ENCODE results near the gene SYNPR.

DNA sequence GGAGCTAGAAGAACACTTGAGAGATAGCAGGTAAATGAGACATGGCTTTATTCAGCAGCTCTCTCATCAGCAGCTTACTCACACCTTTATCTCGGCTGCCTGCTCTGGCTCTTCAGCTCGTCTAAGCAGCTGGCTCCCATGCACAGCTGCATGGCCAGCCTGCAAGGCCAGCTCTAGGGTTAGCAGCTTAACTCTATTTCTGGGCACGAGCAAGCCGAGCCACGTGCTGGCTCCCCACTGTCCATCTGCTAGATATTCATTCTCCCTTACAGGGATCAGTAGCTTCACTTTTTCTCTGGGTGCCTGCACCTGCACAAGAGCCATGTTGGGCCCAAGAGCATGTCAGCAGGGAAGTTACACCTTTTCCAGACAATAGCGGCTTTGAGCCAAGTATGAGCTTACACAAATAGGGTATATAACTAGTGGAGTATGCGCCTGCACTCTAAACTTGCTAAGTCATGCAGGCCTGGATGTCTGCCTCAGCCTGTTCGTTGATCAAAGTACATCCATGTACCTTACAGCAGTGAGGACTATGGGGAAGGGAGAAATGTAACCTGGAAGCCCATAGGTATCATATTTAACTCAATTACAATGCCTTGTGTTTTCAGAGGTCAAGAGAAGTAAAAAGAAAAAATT is 199.5 kb downstream of the SYNPR start:
- TF ChIP-seq, protein P1, sequence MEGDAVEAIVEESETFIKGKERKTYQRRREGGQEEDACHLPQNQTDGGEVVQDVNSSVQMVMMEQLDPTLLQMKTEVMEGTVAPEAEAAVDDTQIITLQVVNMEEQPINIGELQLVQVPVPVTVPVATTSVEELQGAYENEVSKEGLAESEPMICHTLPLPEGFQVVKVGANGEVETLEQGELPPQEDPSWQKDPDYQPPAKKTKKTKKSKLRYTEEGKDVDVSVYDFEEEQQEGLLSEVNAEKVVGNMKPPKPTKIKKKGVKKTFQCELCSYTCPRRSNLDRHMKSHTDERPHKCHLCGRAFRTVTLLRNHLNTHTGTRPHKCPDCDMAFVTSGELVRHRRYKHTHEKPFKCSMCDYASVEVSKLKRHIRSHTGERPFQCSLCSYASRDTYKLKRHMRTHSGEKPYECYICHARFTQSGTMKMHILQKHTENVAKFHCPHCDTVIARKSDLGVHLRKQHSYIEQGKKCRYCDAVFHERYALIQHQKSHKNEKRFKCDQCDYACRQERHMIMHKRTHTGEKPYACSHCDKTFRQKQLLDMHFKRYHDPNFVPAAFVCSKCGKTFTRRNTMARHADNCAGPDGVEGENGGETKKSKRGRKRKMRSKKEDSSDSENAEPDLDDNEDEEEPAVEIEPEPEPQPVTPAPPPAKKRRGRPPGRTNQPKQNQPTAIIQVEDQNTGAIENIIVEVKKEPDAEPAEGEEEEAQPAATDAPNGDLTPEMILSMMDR (IDR thresholded peaks at IDR 0.05) = no peak
- TF ChIP-seq POLR2A (IDR thresholded peaks at IDR 0.05) (no peak), POLR2AphosphoS5 (IDR thresholded peaks at IDR 0.05) (no peak), EP300 (IDR thresholded peaks at IDR 0.05) (no peak)
